CD4-positive, CD25-positive, alpha-beta regulatory T cell (primary cell): ENCODE measurements around the gene RASAL2. TPM values are rescaled to one million over a fixed set of nuclear protein-coding genes. Genes with fewer than 3 reads are reported as not detected.
"Not testable (repeated sequence)": the region's sequence is repeated elsewhere in the genome, so short reads cannot be mapped to it uniquely, and the experiment has no call there.

Source experiments
- ATAC-seq, 2 donors: fragments of 150-1000 bp; cut with Tn5 transposase; one replicate each; pipeline ENCODE4 v1.10.0; 2021; ENCODE audit warnings: low read depth in 2 of 2, moderate number of reproducible peaks in 2 of 2, moderate library complexity in 1 of 2
- DNase-seq, 3 donors: peaks; one replicate each; pipeline versions ENCODE4 v3.0.0 to v3.0.0-alpha.2; 2012 to 2022; ENCODE audit warnings: mixed read lengths in 1 of 3
- H3K27ac ChIP-seq: one replicate; pipeline ENCODE4 v1.7.0; 2013; ENCODE audit warnings: mild to moderate bottlenecking, low read length; ENCODE audit not compliant: insufficient read depth, poor library complexity, severe bottlenecking
- H3K27me3 ChIP-seq: one replicate; pipeline ENCODE4 v1.7.0; 2013; ENCODE audit warnings: low read length; ENCODE audit not compliant: control insufficient read depth, insufficient read depth
- H3K36me3 ChIP-seq: one replicate; pipeline ENCODE4 v1.7.0; 2013; ENCODE audit warnings: mild to moderate bottlenecking, low read length, moderate library complexity; ENCODE audit not compliant: control insufficient read depth, insufficient read depth
- H3K4me1 ChIP-seq: 2 replicates; pipeline ENCODE4 v1.7.0; 2013; ENCODE audit warnings: mild to moderate bottlenecking, low read length; ENCODE audit not compliant: insufficient read depth, control insufficient read depth, poor library complexity, severe bottlenecking
- H3K4me3 ChIP-seq: one replicate; pipeline ENCODE4 v1.7.0; 2013; ENCODE audit warnings: low read depth, mild to moderate bottlenecking, low read length, moderate library complexity
- H3K9me3 ChIP-seq, 2 experiments: 1 replicate in 1 of 2; 2 replicates in 1 of 2; pipeline ENCODE4 v1.7.0; 2013; ENCODE audit warnings: low read length in 2 of 2, mild to moderate bottlenecking in 1 of 2, moderate library complexity in 1 of 2; ENCODE audit not compliant: control insufficient read depth in 2 of 2
- H3K27ac Mint-ChIP-seq, 3 donors: one replicate each; pipeline ENCODE4 v1.8.0; 2020 to 2022; ENCODE audit warnings: mild to moderate bottlenecking in 3 of 3, mixed read lengths in 3 of 3, moderate library complexity in 2 of 3
- H3K27me3 Mint-ChIP-seq: one replicate; pipeline ENCODE4 v1.8.0; 2022; ENCODE audit warnings: mild to moderate bottlenecking, mixed read lengths
- H3K36me3 Mint-ChIP-seq: one replicate; pipeline ENCODE4 v1.8.0; 2020; ENCODE audit warnings: mixed read lengths
- H3K4me1 Mint-ChIP-seq, 4 donors: one replicate each; pipeline ENCODE4 v1.8.0; 2020 to 2022; ENCODE audit warnings: mixed read lengths in 4 of 4, mild to moderate bottlenecking in 1 of 4
- H3K4me3 Mint-ChIP-seq, 4 donors: one replicate each; pipeline ENCODE4 v1.8.0; 2020 to 2022; ENCODE audit warnings: mild to moderate bottlenecking in 4 of 4, mixed read lengths in 4 of 4, moderate library complexity in 3 of 4
- H3K9me3 Mint-ChIP-seq, 7 donors: one replicate each; pipeline ENCODE4 v1.8.0; 2020 to 2022; ENCODE audit warnings: mixed read lengths in 7 of 7, mild to moderate bottlenecking in 3 of 7, moderate library complexity in 2 of 7
- polyA plus RNA-seq, 4 donors: library from polyadenylated mRNA; unstranded; fragments of 300-500 nt; fragmentation: Illumina TruSeq; gene quantifications; one replicate each; pipeline ENCODE4 v1.2.3, GENCODE V29; 2021
- total RNA-seq: library from RNA; stranded (reverse); gene quantifications from one replicate; pipeline ENCODE4 v1.2.3, GENCODE V29; 2022

RASAL2 gene
- total and polyA plus RNA-seq, 5 donors from 2014 or later: not detected

DNA sequence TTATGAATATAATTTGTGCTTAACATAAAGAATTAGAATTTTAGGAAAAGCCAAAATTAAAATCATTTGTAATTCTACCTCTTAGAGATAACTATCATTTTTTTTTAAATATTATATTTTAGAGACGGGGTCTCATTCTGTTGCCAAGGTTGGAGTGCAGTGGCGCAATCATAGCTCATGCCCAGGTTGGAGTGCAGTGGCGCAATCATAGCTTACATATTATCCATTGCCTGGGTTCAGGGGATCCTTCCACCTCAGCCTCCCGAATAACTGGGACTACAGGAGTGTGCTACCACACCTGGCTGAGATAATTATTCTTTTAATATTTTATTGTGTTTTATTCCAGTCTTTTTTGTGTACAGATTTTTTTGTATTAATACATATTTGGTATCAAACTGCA, 8.3 kb downstream of the RASAL2 start:
- no peak overlapping the region for H3K4me3 ChIP-seq
- Mint-ChIP-seq H3K27ac (no peak overlapping the region), H3K9me3 (peaks cover 0 to 3% (median 0%) of the 10 kb centered on the region in 7 donors), H3K36me3 (no peaks in the 10 kb centered on the region), H3K4me3 (no peak overlapping the region), H3K4me1 (no peaks in the 10 kb centered on the region), H3K27me3 (peaks cover 10% of the 10 kb centered on the region)
- ATAC-seq (no peak), DNase-seq (no peak)
- H3K27me3 ChIP-seq: peaks cover 3% of the 10 kb centered on the region
- H3K9me3 ChIP-seq: no peaks in the 10 kb centered on the region
- no peak overlapping the region for H3K27ac ChIP-seq
- H3K36me3 ChIP-seq: no peaks in the 10 kb centered on the region
- H3K4me1 ChIP-seq: no peaks in the 10 kb centered on the region

DNA sequence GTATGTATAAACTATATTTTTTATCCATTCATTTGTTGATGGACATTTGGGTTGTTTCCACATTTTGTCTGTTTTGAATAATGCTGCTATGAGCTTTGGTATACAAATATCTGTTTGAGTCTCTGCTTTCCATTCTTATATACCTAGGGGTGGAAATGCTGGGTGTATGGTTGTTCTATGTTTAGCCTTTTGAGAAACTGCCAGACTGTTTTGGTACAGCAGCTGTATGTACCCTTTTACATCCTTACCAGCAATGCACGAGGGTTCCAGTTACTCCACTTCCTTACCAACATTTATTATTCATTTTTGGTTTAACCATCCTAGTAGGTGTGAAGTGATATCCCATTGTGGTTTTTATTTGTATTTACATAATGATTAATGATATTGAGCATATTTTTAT, 13.9 kb downstream of the RASAL2 start:
- ATAC-seq: no peak

DNA sequence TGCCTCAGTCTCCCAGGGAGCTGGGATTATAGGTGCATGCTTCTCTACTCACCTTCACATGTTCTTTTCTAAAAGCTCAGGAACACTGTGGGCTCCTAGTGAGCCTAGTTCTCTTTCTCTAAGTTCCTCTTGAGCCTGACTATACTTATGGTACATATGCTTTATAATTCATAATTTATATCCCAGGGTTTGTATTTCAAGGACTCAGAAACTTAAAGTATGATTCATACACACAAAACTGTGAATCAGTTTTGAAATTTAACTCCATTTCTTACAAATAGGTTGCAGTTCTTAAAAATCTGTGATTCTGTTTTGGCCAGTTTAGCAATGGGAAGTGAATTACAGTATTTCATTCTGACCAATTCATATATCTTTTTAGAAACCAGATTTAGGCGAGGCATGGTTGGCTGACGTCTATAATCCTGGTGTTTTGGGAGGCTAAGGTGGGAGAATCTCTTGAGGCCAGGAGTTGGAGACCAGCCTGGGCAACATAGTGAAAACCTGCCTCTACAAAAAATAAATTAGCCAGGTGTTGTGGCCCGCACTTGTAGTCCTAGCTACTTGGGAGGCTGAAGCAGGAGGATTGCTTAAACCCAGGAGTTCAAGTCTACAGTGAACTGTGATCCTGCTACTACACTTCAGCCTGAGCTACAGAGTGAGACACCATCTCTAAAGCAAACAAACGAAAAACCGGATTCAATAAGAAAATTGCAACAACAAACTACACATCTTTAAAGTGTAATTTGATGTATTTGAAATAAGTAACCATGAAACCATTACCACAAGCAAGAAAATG, 15.6 kb downstream of the RASAL2 start:
- H3K36me3 Mint-ChIP-seq: no peaks in the 10 kb centered on the region
- DNase-seq (no peak), ATAC-seq (no peak)
- peaks cover 0 to 1% (median 0%) of the 10 kb centered on the region in 7 donors for H3K9me3 Mint-ChIP-seq
- no peaks in the 10 kb centered on the region for H3K36me3 ChIP-seq
- H3K4me3 ChIP-seq: no peak overlapping the region
- H3K9me3 ChIP-seq: no peaks in the 10 kb centered on the region
- no peaks in the 10 kb centered on the region for H3K4me1 Mint-ChIP-seq
- no peak overlapping the region for H3K27ac Mint-ChIP-seq
- H3K4me1 ChIP-seq: no peaks in the 10 kb centered on the region
- H3K27me3 Mint-ChIP-seq: no peaks in the 10 kb centered on the region
- no peak overlapping the region for H3K27ac ChIP-seq
- H3K4me3 Mint-ChIP-seq: no peak overlapping the region
- H3K27me3 ChIP-seq: no peaks in the 10 kb centered on the region

More for the DNA sequence above, 13.9 kb downstream of the RASAL2 start:
- no peaks in the 10 kb centered on the region for H3K27me3 ChIP-seq
- no peaks in the 10 kb centered on the region for H3K36me3 Mint-ChIP-seq
- H3K4me1 Mint-ChIP-seq: no peaks in the 10 kb centered on the region
- no peaks in the 10 kb centered on the region for H3K9me3 ChIP-seq
- no peaks in the 10 kb centered on the region for H3K36me3 ChIP-seq
- no peaks in the 10 kb centered on the region for H3K27me3 Mint-ChIP-seq
- H3K27ac ChIP-seq: no peak overlapping the region
- H3K4me3 ChIP-seq: no peak overlapping the region
- no peak for DNase-seq
- H3K4me3 Mint-ChIP-seq: no peak overlapping the region
- no peak overlapping the region for H3K27ac Mint-ChIP-seq
- peaks cover 0 to 2% (median 0%) of the 10 kb centered on the region in 7 donors for H3K9me3 Mint-ChIP-seq
- H3K4me1 ChIP-seq: no peaks in the 10 kb centered on the region

DNA sequence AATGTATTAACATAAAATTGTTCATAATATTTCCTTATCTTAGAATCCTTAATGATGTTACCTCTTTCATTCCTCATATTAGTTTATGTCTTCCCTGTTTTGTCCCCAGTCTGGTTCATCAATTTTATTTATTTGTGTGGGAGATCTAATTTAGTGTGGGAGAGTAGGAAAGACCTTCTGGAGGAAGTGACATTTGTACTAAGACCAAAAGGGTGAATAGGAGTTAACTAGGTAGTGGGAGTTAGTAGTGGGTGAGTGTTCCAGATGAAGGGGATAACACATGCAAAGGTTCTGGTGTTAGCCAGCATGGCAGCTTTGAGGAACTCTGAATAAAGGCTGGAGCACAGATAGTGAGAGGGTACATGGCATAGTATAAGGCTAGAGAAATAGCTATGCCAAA, 21.4 kb downstream of the RASAL2 start:
- ATAC-seq (no peak), DNase-seq (no peak)
- no peaks in the 10 kb centered on the region for H3K4me1 Mint-ChIP-seq
- no peaks in the 10 kb centered on the region for H3K27me3 Mint-ChIP-seq
- H3K36me3 Mint-ChIP-seq: no peaks in the 10 kb centered on the region
- peaks cover 0 to 4% (median 0%) of the 10 kb centered on the region in 7 donors for H3K9me3 Mint-ChIP-seq
- Histone ChIP-seq H3K4me3 (no peak overlapping the region), H3K9me3 (no peaks in the 10 kb centered on the region), H3K27ac (no peak overlapping the region), H3K4me1 (no peaks in the 10 kb centered on the region), H3K36me3 (no peaks in the 10 kb centered on the region), H3K27me3 (no peaks in the 10 kb centered on the region)
- H3K4me3 Mint-ChIP-seq: no peak overlapping the region
- H3K27ac Mint-ChIP-seq: no peak overlapping the region

DNA sequence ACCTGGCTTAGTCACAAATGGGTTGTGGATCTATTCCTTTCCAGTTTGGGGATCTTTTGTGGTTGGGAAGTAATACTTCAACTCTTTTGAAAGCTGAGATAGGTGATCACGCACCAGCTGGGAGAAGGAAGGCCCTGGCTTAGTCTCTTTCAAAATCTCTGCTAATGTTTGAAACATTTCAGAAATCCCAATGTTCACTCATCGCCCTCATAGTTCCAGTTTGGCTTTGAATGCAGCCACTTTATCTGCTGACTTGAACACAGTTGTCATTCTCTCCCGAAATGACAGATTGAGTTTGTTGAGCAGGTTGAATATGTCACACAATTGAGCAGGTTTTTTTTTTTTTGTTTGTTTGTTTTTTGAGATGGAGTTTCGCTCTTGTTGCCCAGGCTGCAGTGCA, 24.6 kb downstream of the RASAL2 start:
- Mint-ChIP-seq H3K36me3 (no peaks in the 10 kb centered on the region), H3K4me3 (no peak overlapping the region), H3K27me3 (no peaks in the 10 kb centered on the region), H3K9me3 (peaks cover 0 to 4% (median 0%) of the 10 kb centered on the region in 7 donors), H3K4me1 (no peaks in the 10 kb centered on the region), H3K27ac (no peak overlapping the region)
- Histone ChIP-seq H3K27ac (no peak overlapping the region), H3K9me3 (no peaks in the 10 kb centered on the region), H3K36me3 (no peaks in the 10 kb centered on the region), H3K4me3 (no peak overlapping the region), H3K4me1 (no peaks in the 10 kb centered on the region), H3K27me3 (no peaks in the 10 kb centered on the region)
- DNase-seq (no peak), ATAC-seq (no peak)

DNA sequence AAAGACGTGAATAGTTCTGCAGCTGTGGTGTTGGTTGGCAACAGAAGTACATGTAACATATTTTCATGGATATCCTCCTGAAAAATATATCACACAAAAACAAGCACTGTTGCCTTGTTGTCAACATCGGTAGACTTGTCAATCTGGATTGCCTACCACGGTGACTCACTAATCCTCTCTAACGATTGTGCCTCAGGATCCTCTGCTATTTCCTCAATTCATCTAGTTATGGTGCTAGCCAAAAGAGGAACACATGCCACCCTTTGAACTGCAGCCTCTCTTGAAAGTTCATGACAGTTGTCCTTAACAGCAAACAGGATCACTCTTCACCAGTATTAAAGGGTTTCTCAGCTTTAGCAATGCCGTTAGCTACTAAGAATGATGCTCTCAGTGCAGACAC, 25.7 kb downstream of the RASAL2 start:
- no peaks in the 10 kb centered on the region for H3K9me3 ChIP-seq
- no peak overlapping the region for H3K4me3 ChIP-seq
- no peaks in the 10 kb centered on the region for H3K27me3 Mint-ChIP-seq
- DNase-seq (no peak), ATAC-seq (no peak)
- H3K27me3 ChIP-seq: no peaks in the 10 kb centered on the region
- H3K4me1 ChIP-seq: no peaks in the 10 kb centered on the region
- H3K27ac Mint-ChIP-seq: no peak overlapping the region
- H3K4me1 Mint-ChIP-seq: no peaks in the 10 kb centered on the region
- peaks cover 0 to 4% (median 0%) of the 10 kb centered on the region in 7 donors for H3K9me3 Mint-ChIP-seq
- H3K27ac ChIP-seq: no peak overlapping the region
- no peak overlapping the region for H3K4me3 Mint-ChIP-seq
- no peaks in the 10 kb centered on the region for H3K36me3 Mint-ChIP-seq
- no peaks in the 10 kb centered on the region for H3K36me3 ChIP-seq

DNA sequence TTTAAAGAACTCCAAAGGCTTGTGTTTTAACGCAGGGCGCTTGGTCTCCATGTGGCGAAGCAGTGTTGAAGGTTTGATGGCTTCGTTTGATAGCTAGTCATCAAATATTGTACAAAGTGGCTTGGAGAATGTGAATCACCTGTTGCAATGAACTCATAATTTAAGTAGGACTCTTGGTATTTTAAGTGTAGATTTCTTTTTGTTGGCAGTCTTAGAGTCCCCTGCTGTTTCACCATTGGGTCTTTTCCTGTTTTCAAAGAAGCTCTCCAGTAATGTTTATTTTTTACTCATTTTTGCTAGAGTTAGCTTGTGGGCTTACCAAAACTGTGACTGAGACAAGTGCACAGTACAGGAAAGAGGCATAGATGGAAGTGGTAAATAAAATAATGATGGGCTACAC, 26.2 kb downstream of the RASAL2 start:
- Histone ChIP-seq H3K27ac (no peak overlapping the region), H3K4me3 (no peak overlapping the region), H3K4me1 (no peaks in the 10 kb centered on the region), H3K27me3 (no peaks in the 10 kb centered on the region), H3K9me3 (no peaks in the 10 kb centered on the region), H3K36me3 (no peaks in the 10 kb centered on the region)
- DNase-seq: no peak
- Mint-ChIP-seq H3K9me3 (peaks cover 0 to 4% (median 0%) of the 10 kb centered on the region in 7 donors), H3K36me3 (no peaks in the 10 kb centered on the region), H3K4me3 (no peak overlapping the region), H3K27me3 (no peaks in the 10 kb centered on the region), H3K27ac (no peak overlapping the region), H3K4me1 (no peaks in the 10 kb centered on the region)
- no peak for ATAC-seq

DNA sequence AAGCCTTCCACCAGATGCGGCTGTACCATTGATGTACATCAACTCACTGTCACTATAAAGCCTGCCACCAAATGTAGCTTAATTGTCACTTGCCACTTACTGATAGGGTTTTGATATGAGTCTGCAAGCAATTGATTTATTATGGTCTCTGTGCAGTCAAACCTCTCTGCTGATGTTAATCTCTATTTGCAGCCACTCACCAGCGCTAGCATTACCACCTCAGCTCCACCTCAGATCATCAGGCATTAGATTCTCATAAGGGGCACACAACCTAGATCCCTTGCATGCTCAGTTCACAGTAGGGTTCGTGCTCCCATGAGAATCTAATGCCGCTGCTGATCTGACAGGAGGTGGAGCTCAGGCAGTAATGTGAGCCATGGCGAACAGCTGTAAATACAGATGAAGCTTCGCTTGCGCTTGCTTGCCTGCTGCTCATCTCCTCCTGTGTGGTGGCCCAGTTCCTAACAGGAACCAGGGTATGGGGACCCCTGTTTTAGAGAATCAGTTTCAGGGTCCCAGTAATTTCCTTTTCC, 26.7 kb downstream of the RASAL2 start:
- H3K27me3 Mint-ChIP-seq, H3K27ac Mint-ChIP-seq, H3K27me3 ChIP-seq, H3K9me3 ChIP-seq, H3K36me3 ChIP-seq, H3K4me1 Mint-ChIP-seq, H3K9me3 Mint-ChIP-seq, H3K4me3 Mint-ChIP-seq, H3K4me3 ChIP-seq, H3K36me3 Mint-ChIP-seq, H3K4me1 ChIP-seq, ATAC-seq, H3K27ac ChIP-seq, DNase-seq: not testable (repeated sequence)
